ENCODE data around the gene NEK1.
"Not testable (repeated sequence)": the region's sequence is repeated elsewhere in the genome, so short reads cannot be mapped to it uniquely, and the experiment has no call there.

The NEK1 gene

DNA sequence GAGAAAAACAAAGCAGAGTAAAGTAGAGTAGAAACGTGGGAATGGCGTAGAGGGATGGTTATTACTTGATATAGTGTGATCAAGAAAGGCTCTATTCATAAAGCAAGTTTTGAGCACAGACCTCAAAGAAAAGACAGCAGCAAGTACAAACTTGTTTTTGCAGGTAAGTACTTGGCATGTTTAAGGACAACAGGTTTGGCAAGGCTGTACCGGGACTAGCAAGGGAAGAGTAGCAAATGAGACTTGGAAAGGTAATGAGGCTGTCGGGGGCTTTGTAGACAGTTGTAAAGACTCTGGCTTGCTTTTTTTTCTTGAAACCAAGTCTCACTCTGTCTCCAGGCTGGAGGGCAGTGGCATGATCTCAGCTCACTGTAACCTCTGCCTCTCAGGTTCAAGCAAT lies 40.9 kb downstream of the NEK1 start:
- Histone ChIP-seq H3K9me2 (replicated peaks; ENCODE audit: insufficient read depth, low read length) (no peaks in the 10 kb centered on the region), H3K27ac (ENCODE audit: low read length) (no peak overlapping the region), H2AFZ (ENCODE audit: low read length) (no peak overlapping the region), H4K20me1 (ENCODE audit: insufficient read depth, low read length) (no peaks in the 10 kb centered on the region), H3K4me2 (ENCODE audit: low read depth, low read length) (no peak overlapping the region), H3K79me2 (ENCODE audit: low read length) (no peaks in the 10 kb centered on the region), H3K4me3 (ENCODE audit: low read length) (no peak overlapping the region), H3K9ac (ENCODE audit: low read length) (no peak overlapping the region), H3K27me3 (replicated peaks; ENCODE audit: insufficient read depth, low read length) (no peaks in the 10 kb centered on the region), H3K36me3 (replicated peaks; ENCODE audit: insufficient read depth, low read length) (no peaks in the 10 kb centered on the region), H3K9me3 (replicated peaks; ENCODE audit: insufficient read depth, low read length) (no peaks in the 10 kb centered on the region), H3K4me1 (ENCODE audit: low read length) (no peaks in the 10 kb centered on the region), H3F3A (ENCODE audit: insufficient read depth, low read length) (no peaks in the 10 kb centered on the region)
- TF ChIP-seq, protein P1, sequence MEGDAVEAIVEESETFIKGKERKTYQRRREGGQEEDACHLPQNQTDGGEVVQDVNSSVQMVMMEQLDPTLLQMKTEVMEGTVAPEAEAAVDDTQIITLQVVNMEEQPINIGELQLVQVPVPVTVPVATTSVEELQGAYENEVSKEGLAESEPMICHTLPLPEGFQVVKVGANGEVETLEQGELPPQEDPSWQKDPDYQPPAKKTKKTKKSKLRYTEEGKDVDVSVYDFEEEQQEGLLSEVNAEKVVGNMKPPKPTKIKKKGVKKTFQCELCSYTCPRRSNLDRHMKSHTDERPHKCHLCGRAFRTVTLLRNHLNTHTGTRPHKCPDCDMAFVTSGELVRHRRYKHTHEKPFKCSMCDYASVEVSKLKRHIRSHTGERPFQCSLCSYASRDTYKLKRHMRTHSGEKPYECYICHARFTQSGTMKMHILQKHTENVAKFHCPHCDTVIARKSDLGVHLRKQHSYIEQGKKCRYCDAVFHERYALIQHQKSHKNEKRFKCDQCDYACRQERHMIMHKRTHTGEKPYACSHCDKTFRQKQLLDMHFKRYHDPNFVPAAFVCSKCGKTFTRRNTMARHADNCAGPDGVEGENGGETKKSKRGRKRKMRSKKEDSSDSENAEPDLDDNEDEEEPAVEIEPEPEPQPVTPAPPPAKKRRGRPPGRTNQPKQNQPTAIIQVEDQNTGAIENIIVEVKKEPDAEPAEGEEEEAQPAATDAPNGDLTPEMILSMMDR (IDR thresholded peaks at IDR 0.05; ENCODE audit: low read length), result no peak
- TF ChIP-seq EZH2phosphoT487 (IDR thresholded peaks at IDR 0.05; ENCODE audit: low read length), result no peak
- no peak for DNase-seq

DNA sequence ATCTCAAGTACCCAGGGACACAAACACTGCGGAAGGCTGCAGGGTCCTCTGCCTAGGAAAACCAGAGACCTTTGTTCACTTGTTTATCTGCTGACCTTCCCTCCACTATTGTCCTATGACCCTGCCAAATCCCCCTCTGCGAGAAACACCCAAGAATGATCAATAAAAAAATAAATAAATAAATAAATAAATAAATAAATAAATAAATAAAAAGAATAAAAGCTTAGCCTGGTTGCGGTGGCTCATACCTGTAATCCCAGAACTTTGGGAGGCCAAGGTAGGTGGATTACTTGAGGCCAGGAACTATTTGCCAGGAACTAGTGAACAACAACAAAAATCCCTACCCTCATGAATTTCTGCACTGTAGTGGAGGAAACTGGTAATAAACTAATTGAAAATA lies 41.4 kb downstream of the NEK1 start:
- not testable (repeated sequence) for H3K9me3 ChIP-seq (replicated peaks; ENCODE audit: insufficient read depth, low read length); H3K4me2 ChIP-seq (ENCODE audit: low read depth, low read length); DNase-seq; H3F3A ChIP-seq (ENCODE audit: insufficient read depth, low read length); H4K20me1 ChIP-seq (ENCODE audit: insufficient read depth, low read length); H3K9ac ChIP-seq (ENCODE audit: low read length); H3K27ac ChIP-seq (ENCODE audit: low read length); H3K27me3 ChIP-seq (replicated peaks; ENCODE audit: insufficient read depth, low read length); H3K4me3 ChIP-seq (ENCODE audit: low read length); H3K36me3 ChIP-seq (replicated peaks; ENCODE audit: insufficient read depth, low read length); H3K79me2 ChIP-seq (ENCODE audit: low read length); H3K4me1 ChIP-seq (ENCODE audit: low read length); H2AFZ ChIP-seq (ENCODE audit: low read length); H3K9me2 ChIP-seq (replicated peaks; ENCODE audit: insufficient read depth, low read length)

DNA sequence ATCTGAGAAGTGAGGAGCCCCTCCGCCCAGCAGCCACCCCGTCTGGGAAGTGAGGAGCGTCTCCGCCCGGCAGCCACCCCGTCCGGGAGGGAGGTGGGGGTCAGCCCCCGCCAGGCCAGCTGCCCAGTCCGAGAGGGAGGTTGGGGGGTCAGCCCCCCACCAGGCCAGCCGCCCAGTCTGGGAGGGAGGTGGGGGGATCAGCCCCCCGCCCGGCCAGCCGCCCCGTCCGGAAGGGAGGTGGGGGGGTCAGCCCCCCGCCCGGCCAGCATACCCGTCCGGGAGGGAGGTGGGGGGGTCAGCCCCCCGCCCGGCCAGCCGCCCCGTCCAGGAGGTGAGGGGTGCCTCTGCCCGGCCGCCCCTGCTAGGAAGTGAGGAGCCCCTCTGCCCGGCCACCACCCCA lies 42.1 kb downstream of the NEK1 start:
- H3K9me2 ChIP-seq (replicated peaks; ENCODE audit: insufficient read depth, low read length); H3K4me3 ChIP-seq (ENCODE audit: low read length); H2AFZ ChIP-seq (ENCODE audit: low read length); H3F3A ChIP-seq (ENCODE audit: insufficient read depth, low read length); H3K79me2 ChIP-seq (ENCODE audit: low read length); H3K9me3 ChIP-seq (replicated peaks; ENCODE audit: insufficient read depth, low read length); H3K4me1 ChIP-seq (ENCODE audit: low read length); H4K20me1 ChIP-seq (ENCODE audit: insufficient read depth, low read length); H3K9ac ChIP-seq (ENCODE audit: low read length); H3K36me3 ChIP-seq (replicated peaks; ENCODE audit: insufficient read depth, low read length); DNase-seq; H3K27me3 ChIP-seq (replicated peaks; ENCODE audit: insufficient read depth, low read length); H3K27ac ChIP-seq (ENCODE audit: low read length); H3K4me2 ChIP-seq (ENCODE audit: low read depth, low read length): not testable (repeated sequence)

DNA sequence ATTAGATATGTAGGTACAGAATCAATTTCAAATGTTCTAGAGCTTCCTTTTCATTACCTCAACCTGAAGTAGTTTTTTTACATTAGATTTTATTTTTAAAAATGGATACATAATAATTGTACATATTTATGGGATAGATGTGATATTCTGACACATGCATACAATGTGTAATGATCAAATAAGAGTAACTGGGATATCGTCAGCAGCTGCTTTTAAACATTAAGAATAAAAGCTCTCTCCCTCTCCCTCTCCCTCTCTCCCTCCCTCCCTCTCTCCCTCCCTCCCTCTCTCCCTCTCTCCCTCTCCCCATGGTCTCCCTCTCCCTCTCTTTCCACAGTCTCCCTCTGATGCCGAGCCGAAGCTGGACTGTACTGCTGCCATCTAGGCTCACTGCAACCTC lies 43.2 kb downstream of the NEK1 start:
- H3F3A ChIP-seq (ENCODE audit: insufficient read depth, low read length); H3K27me3 ChIP-seq (replicated peaks; ENCODE audit: insufficient read depth, low read length): not testable (repeated sequence)

DNA sequence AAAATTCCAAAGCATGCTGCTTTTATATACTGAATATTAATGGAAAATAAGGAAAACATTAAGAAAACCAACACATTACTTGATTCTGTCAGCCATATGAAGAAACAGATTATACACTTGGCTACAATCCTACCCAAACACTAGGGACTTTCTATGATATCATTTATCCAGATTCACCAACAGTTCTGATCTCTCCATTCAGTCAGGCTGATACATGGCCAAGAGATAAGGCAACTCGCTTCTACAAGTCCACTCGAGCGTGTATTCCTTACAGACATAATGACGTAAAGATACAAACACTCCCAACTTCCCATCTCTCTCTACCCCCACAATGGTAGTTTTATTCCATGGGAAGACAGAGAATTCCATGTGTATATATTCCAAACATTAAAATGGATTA lies 44.5 kb downstream of the NEK1 start:
- Histone ChIP-seq H3K9ac (ENCODE audit: low read length) (no peak overlapping the region), H2AFZ (ENCODE audit: low read length) (no peak overlapping the region), H4K20me1 (ENCODE audit: insufficient read depth, low read length) (no peaks in the 10 kb centered on the region), H3K9me2 (replicated peaks; ENCODE audit: insufficient read depth, low read length) (no peaks in the 10 kb centered on the region), H3K9me3 (replicated peaks; ENCODE audit: insufficient read depth, low read length) (no peaks in the 10 kb centered on the region), H3K36me3 (replicated peaks; ENCODE audit: insufficient read depth, low read length) (no peaks in the 10 kb centered on the region), H3F3A (ENCODE audit: insufficient read depth, low read length) (no peaks in the 10 kb centered on the region), H3K27ac (ENCODE audit: low read length) (no peak overlapping the region), H3K4me3 (ENCODE audit: low read length) (no peak overlapping the region), H3K79me2 (ENCODE audit: low read length) (no peaks in the 10 kb centered on the region), H3K4me1 (ENCODE audit: low read length) (no peaks in the 10 kb centered on the region), H3K27me3 (replicated peaks; ENCODE audit: insufficient read depth, low read length) (no peaks in the 10 kb centered on the region), H3K4me2 (ENCODE audit: low read depth, low read length) (no peak overlapping the region)
- TF ChIP-seq EZH2phosphoT487 (IDR thresholded peaks at IDR 0.05; ENCODE audit: low read length) (no peak), EZH2 (optimal IDR thresholded peaks at IDR 0.05; ENCODE audit: low read depth, low read length) (no peak)
- TF ChIP-seq, protein P1 (IDR thresholded peaks at IDR 0.05; ENCODE audit: low read length), result no peak
- DNase-seq, result no peak

More for the DNA sequence above, 43.2 kb downstream of the NEK1 start:
- H2AFZ ChIP-seq (ENCODE audit: low read length); H3K9me2 ChIP-seq (replicated peaks; ENCODE audit: insufficient read depth, low read length); DNase-seq; H3K27ac ChIP-seq (ENCODE audit: low read length); H3K4me1 ChIP-seq (ENCODE audit: low read length); H3K9ac ChIP-seq (ENCODE audit: low read length); H3K9me3 ChIP-seq (replicated peaks; ENCODE audit: insufficient read depth, low read length); H3K4me3 ChIP-seq (ENCODE audit: low read length); H3K79me2 ChIP-seq (ENCODE audit: low read length); H3K36me3 ChIP-seq (replicated peaks; ENCODE audit: insufficient read depth, low read length); H3K4me2 ChIP-seq (ENCODE audit: low read depth, low read length); H4K20me1 ChIP-seq (ENCODE audit: insufficient read depth, low read length): not testable (repeated sequence)

Measured in MM.1S (cell line).